ENCODE results near the gene KRTAP2-2.
"Not testable (repeated sequence)": the region's sequence is repeated elsewhere in the genome, so short reads cannot be mapped to it uniquely, and the experiment has no call there.

Gene KRTAP2-2

DNA sequence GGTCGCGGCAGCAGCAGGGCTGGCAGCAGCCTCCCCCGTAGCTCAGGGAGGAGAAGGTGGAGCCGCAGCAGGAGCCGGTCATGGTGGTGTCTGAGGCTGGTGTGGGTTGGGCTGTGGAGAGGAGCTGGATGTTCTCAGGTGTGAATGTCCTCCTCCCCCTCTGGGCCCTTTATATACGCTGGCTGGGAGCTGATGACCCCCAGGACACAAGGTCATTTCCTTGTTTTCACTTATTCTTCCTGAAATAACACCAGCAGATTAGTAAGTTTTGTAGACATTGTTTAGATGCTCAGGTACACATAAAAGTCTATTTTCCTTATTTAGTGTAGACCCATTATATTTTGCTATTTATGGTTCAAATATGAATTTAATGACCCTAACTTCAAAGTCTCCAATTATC, at the start of gene KRTAP2-2:
Gene KRTAP2-2 (minus strand): TSS at position 101 of the 400 bp plus-strand sequence. CDS start 19 bp downstream, at position 82.
- not testable (repeated sequence) for H3K9ac ChIP-seq (ENCODE audit: low read length); H3K9me3 ChIP-seq (ENCODE audit: control insufficient read depth, low read depth, low read length); H3K4me1 ChIP-seq (ENCODE audit: control insufficient read depth, low read depth, low read length); H3K27me3 ChIP-seq (ENCODE audit: control insufficient read depth, insufficient read depth, low read length); H3K36me3 ChIP-seq (ENCODE audit: control insufficient read depth, low read depth, low read length); H3K4me3 ChIP-seq (ENCODE audit: low read length); H3K27ac ChIP-seq (ENCODE audit: low read length)

GRCh38 chr17:41104386-41105038, 49.5 kb upstream of the KRTAP2-2 start:
- not testable (repeated sequence) for H3K27me3 ChIP-seq (ENCODE audit: control insufficient read depth, insufficient read depth, low read length); H3K36me3 ChIP-seq (ENCODE audit: control insufficient read depth, low read depth, low read length); H3K9me3 ChIP-seq (ENCODE audit: control insufficient read depth, low read depth, low read length); H3K27ac ChIP-seq (ENCODE audit: low read length); H3K9ac ChIP-seq (ENCODE audit: low read length); H3K4me3 ChIP-seq (ENCODE audit: low read length)
- H3K4me1 ChIP-seq (ENCODE audit: control insufficient read depth, low read depth, low read length), result peaks cover 24% of the 10 kb centered on the region

DNA sequence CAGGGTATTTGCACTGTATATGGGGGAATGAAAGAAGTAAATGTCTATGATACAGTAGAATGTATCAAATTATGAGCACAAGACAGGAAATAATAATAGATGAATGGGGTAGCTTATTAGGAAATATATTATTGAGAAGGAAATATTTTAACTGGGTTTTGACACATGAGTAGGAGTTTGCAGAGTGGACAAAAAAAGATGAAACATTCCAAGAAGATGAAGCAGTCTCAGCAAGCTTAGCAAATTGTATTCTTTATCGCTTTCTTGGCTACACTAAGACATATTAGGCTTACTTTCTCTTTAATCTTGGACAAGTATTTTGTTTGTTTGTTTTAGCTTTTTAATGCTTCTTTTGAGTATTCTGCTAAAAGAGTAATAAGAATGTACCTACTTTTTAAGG, 48.9 kb upstream of the KRTAP2-2 start:
- no peak overlapping the region for H3K27ac ChIP-seq (ENCODE audit: low read length)

GRCh38 chr17:41101586-41102259, 46.7 kb upstream of the KRTAP2-2 start, which contains the start of gene KRTAP4-16:
Gene KRTAP4-16, minus strand, starts transcription at chr17:41102209. Its CDS starts 0 bp downstream, at chr17:41102209.
- no peak within 1 kb of the TSS for H3K9ac ChIP-seq (ENCODE audit: low read length)

More for the DNA sequence above, 48.9 kb upstream of the KRTAP2-2 start:
- H3K9me3 ChIP-seq (ENCODE audit: control insufficient read depth, low read depth, low read length), result no peaks in the 10 kb centered on the region
- no peak overlapping the region for H3K9ac ChIP-seq (ENCODE audit: low read length)
- no peaks in the 10 kb centered on the region for H3K27me3 ChIP-seq (ENCODE audit: control insufficient read depth, insufficient read depth, low read length)
- H3K4me3 ChIP-seq (ENCODE audit: low read length), result no peak overlapping the region
- H3K4me1 ChIP-seq (ENCODE audit: control insufficient read depth, low read depth, low read length), result peaks cover 24% of the 10 kb centered on the region
- no peaks in the 10 kb centered on the region for H3K36me3 ChIP-seq (ENCODE audit: control insufficient read depth, low read depth, low read length)

DNA sequence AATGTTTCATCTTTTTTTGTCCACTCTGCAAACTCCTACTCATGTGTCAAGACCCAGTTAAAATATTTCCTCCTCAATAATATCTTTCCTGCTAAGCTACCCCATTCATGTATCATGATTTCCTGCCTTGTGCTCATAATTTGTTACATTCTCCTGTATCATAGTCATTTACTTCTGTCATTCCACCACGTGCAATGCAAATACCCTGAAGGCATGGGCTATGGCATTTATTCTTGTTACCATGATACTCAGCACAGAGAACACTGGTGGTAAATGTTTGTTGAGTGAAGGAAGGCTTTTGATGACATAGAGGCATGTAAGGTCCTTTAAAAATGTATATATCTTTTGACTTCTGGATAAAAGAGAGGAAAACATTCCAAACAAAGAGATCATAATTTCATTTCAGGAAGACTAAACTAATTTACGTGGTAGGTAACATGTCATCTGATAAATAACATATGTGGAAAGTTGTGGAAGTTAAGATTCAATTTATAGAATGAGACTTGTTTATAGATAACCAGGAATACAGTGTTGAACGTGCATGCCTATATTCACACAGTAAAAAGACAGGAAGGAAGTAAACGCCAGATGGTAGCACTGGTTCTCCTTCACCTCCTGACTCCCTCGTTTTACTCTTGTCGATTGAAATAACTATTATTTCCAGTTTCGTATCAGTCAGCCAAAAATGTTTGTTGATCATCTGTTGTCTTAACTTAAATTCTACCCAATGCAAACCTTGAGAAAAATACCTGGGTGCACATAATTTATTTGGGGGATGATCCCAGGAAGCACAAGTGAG, 44.9 kb upstream of the KRTAP2-2 start:
- H3K4me3 ChIP-seq (ENCODE audit: low read length); H3K27ac ChIP-seq (ENCODE audit: low read length); H3K36me3 ChIP-seq (ENCODE audit: control insufficient read depth, low read depth, low read length); H3K4me1 ChIP-seq (ENCODE audit: control insufficient read depth, low read depth, low read length); H3K9me3 ChIP-seq (ENCODE audit: control insufficient read depth, low read depth, low read length); H3K9ac ChIP-seq (ENCODE audit: low read length); H3K27me3 ChIP-seq (ENCODE audit: control insufficient read depth, insufficient read depth, low read length): not testable (repeated sequence)

More at GRCh38 chr17:41101586-41102259, 46.7 kb upstream of the KRTAP2-2 start, which contains the start of gene KRTAP4-16:
- Histone ChIP-seq H3K27ac (ENCODE audit: low read length) (no peak within 1 kb of the TSS), H3K36me3 (ENCODE audit: control insufficient read depth, low read depth, low read length) (no peaks in the 10 kb centered on the region), H3K9me3 (ENCODE audit: control insufficient read depth, low read depth, low read length) (no peaks in the 10 kb centered on the region), H3K4me3 (ENCODE audit: low read length) (no peak within 1 kb of the TSS), H3K4me1 (ENCODE audit: control insufficient read depth, low read depth, low read length) (peaks cover 8% of the 10 kb centered on the region), H3K27me3 (ENCODE audit: control insufficient read depth, insufficient read depth, low read length) (no peaks in the 10 kb centered on the region)

- no peak overlapping the region for H3K9ac ChIP-seq (ENCODE audit: low read length)
- no peak overlapping the region for H3K4me3 ChIP-seq (ENCODE audit: low read length)
- H3K27me3 ChIP-seq (ENCODE audit: control insufficient read depth, insufficient read depth, low read length), result no peaks in the 10 kb centered on the region
- H3K36me3 ChIP-seq (ENCODE audit: control insufficient read depth, low read depth, low read length), result no peaks in the 10 kb centered on the region
- H3K27ac ChIP-seq (ENCODE audit: low read length), result no peak overlapping the region
- no peaks in the 10 kb centered on the region for H3K4me1 ChIP-seq (ENCODE audit: control insufficient read depth, low read depth, low read length)
- peaks cover 3% of the 10 kb centered on the region for H3K9me3 ChIP-seq (ENCODE audit: control insufficient read depth, low read depth, low read length)
Measured at GRCh38 chr17:41098481-41098880, 43.5 kb upstream of the KRTAP2-2 start.

GRCh38 chr17:41098042-41098441, 43.0 kb upstream of the KRTAP2-2 start, which contains the start of gene KRTAP4-8:
Gene KRTAP4-8, minus strand, starts transcription at chr17:41098142. Its CDS starts 58 bp downstream, at chr17:41098084.
- no peak within 1 kb of the TSS for H3K27ac ChIP-seq (ENCODE audit: low read length)
- H3K36me3 ChIP-seq (ENCODE audit: control insufficient read depth, low read depth, low read length), result no peaks in the 10 kb centered on the region
- H3K9ac ChIP-seq (ENCODE audit: low read length), result no peak within 1 kb of the TSS

DNA sequence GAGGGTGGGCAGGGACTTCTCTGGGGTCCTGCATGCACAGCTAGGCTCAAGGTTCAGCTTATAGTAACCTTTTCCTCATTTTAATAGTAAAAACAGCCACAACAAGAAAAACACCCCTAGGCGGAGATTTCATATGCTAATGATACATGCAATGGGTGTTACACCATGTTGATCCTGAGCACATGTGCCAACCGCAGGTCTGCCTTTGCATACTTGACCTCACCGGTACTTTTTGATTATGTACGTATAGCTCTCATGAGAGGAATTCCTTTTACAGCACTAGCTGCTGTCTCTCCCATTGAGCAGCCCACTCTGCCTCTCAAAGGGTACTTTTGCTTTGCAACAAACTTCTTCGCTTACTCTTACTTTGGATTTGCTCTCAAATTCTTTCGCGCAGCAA, 41.0 kb upstream of the KRTAP2-2 start:
- no peaks in the 10 kb centered on the region for H3K36me3 ChIP-seq (ENCODE audit: control insufficient read depth, low read depth, low read length)
- no peak overlapping the region for H3K9ac ChIP-seq (ENCODE audit: low read length)
- H3K27ac ChIP-seq (ENCODE audit: low read length), result no peak overlapping the region
- H3K27me3 ChIP-seq (ENCODE audit: control insufficient read depth, insufficient read depth, low read length), result no peaks in the 10 kb centered on the region
- no peak overlapping the region for H3K4me3 ChIP-seq (ENCODE audit: low read length)
- no peaks in the 10 kb centered on the region for H3K4me1 ChIP-seq (ENCODE audit: control insufficient read depth, low read depth, low read length)
- H3K9me3 ChIP-seq (ENCODE audit: control insufficient read depth, low read depth, low read length), result peaks cover 3% of the 10 kb centered on the region

More at GRCh38 chr17:41098042-41098441, 43.0 kb upstream of the KRTAP2-2 start, which contains the start of gene KRTAP4-8:
- Histone ChIP-seq H3K27me3 (ENCODE audit: control insufficient read depth, insufficient read depth, low read length) (no peaks in the 10 kb centered on the region), H3K9me3 (ENCODE audit: control insufficient read depth, low read depth, low read length) (peaks cover 3% of the 10 kb centered on the region), H3K4me3 (ENCODE audit: low read length) (no peak within 1 kb of the TSS), H3K4me1 (ENCODE audit: control insufficient read depth, low read depth, low read length) (no peaks in the 10 kb centered on the region)

- not testable (repeated sequence) for H3K27me3 ChIP-seq (ENCODE audit: control insufficient read depth, insufficient read depth, low read length); H3K9me3 ChIP-seq (ENCODE audit: control insufficient read depth, low read depth, low read length); H3K9ac ChIP-seq (ENCODE audit: low read length); H3K4me3 ChIP-seq (ENCODE audit: low read length); H3K36me3 ChIP-seq (ENCODE audit: control insufficient read depth, low read depth, low read length); H3K4me1 ChIP-seq (ENCODE audit: control insufficient read depth, low read depth, low read length); H3K27ac ChIP-seq (ENCODE audit: low read length)
Measured at GRCh38 chr17:41088760-41089352, 33.8 kb upstream of the KRTAP2-2 start.

- H3K36me3 ChIP-seq (ENCODE audit: control insufficient read depth, low read depth, low read length); H3K4me3 ChIP-seq (ENCODE audit: low read length); H3K4me1 ChIP-seq (ENCODE audit: control insufficient read depth, low read depth, low read length); H3K27me3 ChIP-seq (ENCODE audit: control insufficient read depth, insufficient read depth, low read length); H3K9me3 ChIP-seq (ENCODE audit: control insufficient read depth, low read depth, low read length); H3K27ac ChIP-seq (ENCODE audit: low read length); H3K9ac ChIP-seq (ENCODE audit: low read length): not testable (repeated sequence)
Measured at GRCh38 chr17:41084100-41084856, 29.2 kb upstream of the KRTAP2-2 start, which contains the start of gene KRTAP4-7. Gene KRTAP4-7, plus strand, starts transcription at chr17:41084150. Its CDS starts 57 bp downstream, at chr17:41084207.
